Stimulated activated CD8-positive, alpha-beta memory T cell treated with anti-CD3 and anti-CD28 coated beads, Interleukin-4, amount 100 ng/mL, for 4 hours (primary cell): ENCODE results near the gene ANOS1.
"Not testable (repeated sequence)": the region's sequence is repeated elsewhere in the genome, so short reads cannot be mapped to it uniquely, and the experiment has no call there.

Experiments used
- DNase-seq, 2 donors: peaks; one replicate each; pipeline ENCODE4 v3.0.0-alpha.2; 2020; ENCODE audit warnings: low read depth in 2 of 2, low spot score in 1 of 2

The ANOS1 gene

DNA sequence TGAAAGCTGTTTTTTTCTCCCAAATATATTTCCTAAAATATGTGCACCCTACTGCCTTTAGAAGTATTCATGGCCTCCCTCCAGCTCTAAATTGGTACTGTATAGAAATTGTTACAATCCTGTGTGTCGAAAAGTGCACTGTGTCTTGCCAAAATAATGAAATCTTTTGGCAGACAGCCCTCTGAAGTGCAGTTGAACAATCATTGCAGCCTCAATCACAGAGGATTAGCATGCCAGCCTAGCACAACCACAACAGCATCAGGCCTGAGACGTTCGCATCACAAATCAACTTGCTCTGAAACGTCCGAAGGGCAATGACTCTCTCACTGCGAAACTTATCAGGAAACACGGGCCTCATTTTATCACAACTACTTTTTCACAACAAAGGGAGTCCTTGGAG is 99.0 kb downstream of the ANOS1 start:
- no peak for DNase-seq

DNA sequence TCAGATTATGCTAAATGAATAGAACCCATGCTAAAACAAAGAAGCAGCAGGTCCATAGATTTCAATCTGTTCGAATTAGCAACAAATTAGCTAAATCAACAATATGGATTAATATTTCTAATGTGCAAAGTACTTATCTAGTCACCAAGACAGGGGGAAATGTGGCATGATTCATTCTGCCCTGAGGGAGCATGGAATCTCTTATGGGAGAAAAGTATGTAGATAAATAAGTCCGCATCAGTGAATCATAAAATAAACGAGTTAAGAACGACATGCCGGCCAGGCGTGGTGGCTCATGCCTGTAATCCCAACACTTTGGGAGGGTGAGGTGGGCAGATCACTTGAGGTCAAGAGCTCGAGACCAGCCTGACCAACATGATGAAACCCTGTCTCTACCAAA is 102.1 kb downstream of the ANOS1 start:
- DNase-seq, result no peak

DNA sequence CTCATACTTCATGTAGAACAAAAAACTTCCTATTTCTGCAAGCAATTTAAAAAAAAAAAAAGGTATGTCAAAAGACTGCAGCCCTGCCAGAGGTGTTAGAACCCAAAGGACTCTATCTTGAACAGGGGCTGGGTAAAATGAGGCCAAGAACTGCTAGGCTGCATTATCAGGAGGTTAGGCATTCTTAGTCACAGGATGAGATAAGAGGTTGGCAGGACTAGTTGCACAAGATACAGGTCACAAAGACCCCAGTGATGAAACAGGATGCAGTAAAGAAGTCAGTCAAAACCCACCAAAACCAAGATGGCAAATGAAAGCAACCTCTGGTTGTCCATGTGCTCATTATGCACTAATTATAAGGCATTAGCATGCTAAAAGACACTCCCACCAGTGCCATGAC is 104.1 kb downstream of the ANOS1 start:
- no peak for DNase-seq

DNA sequence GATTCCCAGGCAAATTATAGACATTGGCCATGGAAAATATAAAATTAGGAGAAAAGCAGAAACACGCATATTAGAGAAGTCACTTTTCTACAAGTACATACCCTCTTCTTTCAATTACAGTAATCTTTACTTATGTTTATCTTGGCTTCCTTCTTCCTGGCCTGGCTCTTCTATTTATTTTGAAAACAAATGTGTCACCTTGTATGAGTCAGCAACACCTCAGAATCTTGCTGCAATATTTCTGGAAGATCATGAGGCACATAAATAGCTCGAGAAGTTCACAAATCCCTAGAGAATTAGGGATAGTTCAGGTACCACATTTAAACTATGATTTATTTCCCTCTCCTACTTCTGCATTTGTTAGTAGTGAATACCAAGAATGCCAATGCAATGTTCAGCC is 124.6 kb downstream of the ANOS1 start:
- no peak for DNase-seq

DNA sequence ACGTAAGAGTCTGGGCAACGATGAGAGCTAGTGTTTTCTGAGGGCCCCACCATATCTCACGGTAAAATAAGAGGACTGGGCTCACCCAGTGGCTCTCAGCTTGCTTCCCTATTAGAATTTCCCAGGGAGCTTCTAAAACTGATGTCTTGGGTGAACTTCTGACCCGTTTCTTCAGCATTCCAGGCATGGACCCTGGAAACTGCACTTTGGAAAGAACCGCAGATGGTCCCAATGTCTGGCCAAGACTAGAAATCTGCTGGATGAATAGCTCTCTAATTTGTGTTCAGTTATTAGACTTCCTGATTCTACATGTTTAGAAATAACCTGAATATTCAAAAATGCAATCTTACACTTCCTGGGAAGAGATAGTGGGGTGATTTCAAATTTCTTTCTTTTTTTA is 127.8 kb downstream of the ANOS1 start:
- DNase-seq, result no peak

DNA sequence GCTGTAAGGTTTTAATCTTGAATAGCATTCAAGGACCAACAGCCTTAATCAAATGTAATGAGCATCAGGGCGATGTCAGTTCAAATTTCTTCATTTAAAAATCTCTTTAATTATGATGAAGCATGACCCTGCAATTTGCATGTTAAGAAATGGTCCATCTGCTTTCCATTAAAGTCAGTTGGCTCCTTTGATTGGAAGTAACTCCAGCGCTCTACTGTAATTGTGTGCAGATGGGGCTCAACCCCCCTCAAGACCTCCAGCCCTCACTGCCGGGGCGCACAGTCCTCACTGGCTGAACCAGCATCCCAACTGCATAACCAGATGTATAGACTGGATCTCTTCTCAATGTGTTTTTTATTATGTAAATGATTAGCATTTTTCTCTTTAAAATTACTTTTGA is 140.4 kb downstream of the ANOS1 start:
- DNase-seq, result no peak

DNA sequence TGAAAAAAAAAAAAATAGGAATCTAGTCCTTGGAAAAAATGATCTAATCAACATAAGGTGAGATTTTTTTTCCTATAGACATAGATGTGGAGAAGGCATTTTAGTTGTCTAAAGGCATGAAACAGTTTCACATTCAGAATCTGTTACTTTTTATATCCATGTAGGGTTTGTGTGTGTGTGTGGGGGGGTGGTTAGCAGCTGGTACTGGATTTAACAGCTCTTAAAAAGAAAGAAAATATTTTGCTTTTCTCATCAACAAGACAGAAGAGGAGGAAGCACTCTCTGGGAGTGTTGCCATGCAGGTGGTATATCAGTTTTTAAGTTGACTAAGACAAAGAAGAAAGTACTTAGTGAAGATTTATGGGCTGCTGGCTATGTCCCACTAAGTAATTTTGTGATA is 145.0 kb downstream of the ANOS1 start:
- DNase-seq, result no peak

DNA sequence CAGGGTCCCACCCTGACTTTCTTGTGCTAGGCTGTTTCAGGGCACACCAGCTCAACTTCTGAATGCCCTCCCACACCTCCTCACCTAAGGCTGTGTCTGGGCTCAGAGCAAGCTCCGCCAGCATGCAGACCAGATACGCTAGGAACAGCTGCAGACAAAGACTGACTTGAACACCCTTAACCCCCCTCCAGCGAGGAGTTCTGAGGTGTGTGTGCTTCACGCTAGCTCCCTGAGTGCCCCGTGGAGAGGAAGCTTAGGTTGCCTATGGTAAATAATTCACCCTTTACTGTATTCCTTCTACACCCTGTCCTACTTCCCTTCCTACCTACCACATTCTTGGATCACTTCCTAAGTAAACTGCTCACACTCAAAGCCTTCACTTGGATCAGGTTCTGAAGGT is 152.3 kb downstream of the ANOS1 start:
- no peak for DNase-seq

DNA sequence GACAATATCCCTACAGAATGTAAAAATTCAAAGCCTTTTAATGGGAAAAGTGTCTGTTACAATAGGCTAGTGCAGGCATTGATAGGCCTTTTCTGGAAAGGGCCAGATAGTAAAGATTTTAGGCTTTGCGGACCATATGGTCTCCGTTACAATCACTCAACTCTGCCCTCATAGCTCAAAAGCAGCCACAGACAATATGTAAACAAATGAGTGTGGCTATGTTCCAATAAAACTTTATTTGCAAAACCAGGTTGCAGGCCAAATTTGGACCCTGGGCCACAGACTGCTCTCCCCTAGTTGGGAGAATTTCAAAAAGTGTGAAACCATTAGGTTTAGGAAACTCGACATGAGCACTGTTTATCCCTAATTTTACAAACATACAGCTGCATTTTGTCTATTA is 155.1 kb downstream of the ANOS1 start:
- DNase-seq, result no peak

DNA sequence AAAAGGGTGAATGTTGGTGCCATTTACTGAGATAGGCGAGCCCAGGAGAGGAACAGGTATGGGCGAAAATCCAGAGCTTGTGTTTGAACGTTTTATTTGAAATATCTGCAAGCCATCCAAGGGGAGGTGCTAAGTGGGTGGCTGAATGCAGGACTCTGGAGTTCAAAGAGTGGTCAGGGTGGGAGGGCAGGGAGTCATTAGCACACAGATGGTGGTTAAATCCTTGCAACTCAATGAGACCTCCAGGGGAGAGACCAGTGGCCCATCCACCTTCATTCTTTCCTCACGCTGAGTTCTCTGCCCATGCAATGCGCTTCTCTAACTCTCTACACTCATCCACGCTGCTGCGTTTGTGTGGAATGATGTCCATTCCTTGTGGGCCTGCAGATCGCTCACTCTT is 166.2 kb downstream of the ANOS1 start:
- no peak for DNase-seq

DNA sequence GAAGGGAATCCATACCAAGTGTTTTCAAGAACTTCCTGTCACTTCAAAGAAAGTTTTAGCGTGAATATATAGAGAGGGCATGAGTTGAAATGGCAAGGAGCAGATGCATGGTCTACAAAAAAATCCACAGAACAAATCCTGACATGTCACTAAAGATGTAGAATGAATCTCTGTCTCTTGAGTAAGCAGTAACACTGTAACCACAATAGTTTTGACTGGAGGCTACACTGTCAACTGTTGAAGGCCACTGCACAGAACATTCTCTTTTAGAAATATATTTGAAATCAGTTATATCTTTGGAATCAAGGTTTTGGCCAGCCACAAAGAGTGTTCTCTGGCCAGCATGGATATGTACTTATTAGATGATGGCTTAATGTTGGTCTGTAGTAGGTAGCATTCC is 183.5 kb downstream of the ANOS1 start:
- DNase-seq, result no peak

DNA sequence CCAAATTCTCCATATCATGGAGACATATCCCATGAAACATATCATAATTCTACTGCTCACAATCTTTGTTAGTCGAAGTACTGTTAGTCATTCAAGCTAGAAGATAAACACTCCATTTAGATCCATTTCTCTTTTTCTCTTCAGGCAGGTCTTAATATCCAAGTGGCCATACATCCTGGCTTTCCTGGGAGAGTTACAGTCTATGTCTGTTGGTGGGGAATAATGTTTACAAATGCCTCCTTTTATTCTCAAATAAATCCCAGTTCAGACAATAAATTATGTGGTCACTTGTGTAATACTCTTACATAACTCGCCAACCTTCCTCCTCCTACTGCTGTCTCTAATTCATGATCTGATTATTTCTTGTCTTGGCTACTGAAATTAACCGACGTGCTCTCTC is 185.2 kb downstream of the ANOS1 start:
- no peak for DNase-seq

DNA sequence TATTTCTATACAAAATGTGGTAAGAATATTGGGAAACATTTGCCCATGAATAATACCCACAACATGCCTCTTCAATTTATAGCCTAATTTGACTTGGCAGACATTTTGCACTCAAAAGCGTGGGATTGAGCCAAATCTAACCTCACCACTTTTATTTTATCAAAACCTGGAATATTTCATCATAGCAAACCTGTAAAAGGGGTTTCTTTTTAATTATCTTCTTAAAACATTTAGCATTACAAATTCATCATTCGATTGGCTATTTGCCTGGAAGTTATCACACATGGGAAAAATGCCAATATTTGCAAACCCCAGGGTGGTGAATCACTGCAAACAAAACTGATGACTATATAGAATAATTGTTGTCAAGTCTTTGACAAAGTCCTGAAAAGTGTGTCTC is 211.1 kb downstream of the ANOS1 start:
- no peak for DNase-seq

DNA sequence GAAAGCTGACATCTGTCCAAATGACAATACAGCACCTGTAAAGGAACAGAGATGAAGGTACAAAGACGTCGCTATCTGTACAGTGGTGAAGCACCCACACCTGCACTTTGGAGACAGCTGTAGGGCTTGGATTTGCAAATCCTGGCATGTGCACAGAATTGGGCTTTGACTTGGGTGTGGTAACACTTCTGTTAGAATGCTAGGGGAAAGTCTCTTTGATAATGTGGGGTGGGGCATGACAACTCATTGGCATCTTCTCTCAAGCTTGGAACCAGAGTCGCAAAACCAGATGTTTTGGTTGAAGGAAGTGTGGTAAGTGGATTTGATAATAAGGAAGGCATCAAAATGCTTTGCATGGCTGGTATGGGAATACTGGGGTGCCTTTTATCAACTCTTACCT is 211.8 kb downstream of the ANOS1 start:
- no peak for DNase-seq

DNA sequence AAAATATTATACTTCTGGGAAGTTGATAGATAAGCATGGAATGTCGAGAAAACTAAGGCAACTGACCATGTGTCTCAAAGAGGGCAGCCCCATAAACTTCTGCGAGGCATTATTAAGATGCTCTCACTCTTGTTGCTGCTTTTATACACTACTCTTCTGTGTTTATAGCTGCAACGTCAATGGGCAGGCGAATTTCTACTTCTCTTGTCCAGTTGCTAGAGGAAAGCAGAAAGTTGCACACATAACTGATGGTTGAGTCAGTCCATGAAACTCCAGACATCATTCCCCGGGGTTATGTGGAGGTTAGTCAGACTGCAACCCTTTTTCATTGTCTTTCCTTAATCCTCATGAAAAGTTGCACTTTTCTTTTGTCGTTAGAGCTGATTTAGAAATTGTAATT is 227.5 kb downstream of the ANOS1 start:
- DNase-seq, result no peak

DNA sequence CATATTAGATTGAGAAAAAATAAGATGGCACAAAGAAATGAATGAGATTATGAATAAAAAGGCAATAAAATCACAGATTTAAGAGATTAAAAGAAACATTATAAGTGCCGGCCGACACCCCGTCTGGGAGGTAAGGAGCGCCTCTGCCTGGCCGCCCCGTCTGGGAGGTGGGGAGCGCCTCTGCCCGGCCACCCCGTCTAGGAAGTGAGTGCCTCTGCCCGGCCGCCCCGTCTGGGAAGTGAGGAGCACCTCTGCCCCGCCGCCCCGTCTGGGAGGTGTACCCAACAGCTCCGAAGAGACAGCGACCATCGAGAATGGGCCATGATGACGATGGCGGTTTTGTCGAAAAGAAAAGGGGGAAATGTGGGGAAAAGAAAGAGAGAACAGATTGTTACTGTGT is 229.8 kb downstream of the ANOS1 start:
- DNase-seq, result not testable (repeated sequence)

DNA sequence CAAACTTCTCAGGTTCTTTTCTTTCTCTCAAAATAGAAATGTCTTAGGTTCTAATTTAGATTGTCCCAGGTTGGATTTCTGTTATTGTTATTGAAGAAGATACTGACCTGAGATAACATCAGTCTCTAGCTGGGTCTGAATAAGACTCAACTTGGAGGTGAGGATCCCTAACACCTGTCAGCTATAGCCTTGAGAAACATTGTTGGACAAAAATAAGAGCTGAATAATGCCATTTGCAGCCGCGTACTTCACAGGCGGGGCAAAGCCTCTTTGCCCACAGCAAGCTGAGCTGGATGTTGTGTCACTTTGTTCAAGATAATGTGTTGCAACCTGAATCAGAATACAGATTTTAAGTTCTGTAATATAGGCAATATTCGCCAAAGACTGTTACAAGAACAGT is 231.7 kb downstream of the ANOS1 start:
- DNase-seq, result no peak

DNA sequence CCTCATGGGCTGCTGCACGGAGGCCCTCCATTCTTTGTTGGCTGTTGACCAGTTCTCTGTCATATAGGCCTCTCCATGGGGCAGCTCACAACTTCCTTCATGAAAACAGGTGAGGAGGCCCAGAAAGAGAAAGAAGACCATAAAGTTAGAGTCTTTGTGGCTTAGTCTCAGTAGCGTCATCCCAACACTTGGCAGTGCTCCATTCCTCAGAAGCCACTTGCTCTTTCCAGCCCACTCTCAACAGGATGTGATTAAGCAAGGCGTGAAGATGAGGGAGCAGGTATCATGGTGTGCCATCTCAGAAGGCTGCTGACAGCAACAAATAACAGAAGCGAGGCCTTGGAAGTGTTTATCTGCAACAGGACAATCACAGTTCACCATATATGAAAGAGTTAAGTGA is 236.9 kb downstream of the ANOS1 start:
- not testable (repeated sequence) for DNase-seq

DNA sequence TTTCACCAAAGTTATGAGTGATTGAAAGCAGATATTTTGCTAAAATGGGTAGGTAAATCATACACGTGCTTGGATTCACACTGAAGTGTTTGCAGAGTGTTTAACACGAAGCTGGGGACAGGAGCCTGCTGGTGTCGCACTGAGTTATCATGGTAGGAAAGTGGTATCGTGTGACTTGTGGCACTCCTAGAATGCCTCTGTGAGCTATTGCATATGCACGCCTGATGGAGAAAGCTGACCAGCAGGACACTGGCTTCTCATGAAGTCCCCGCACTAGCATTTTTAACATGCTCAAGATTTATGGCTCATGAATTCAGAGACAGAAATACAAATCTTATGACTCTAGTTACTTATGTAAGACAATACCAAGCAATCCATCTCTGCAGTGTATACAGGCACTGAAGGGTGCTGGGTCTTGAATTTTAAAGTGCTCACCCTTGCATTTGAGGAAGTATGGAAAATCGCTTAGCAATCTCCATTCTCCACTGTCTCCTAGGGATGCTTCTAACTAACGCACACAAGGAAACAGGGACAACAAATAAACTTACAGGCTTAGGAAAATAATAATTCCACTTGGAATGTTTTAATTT is 247.5 kb downstream of the ANOS1 start:
- no peak for DNase-seq
